GM10248 (cell line): ENCODE data around the gene ATRNL1.

Experiments used
- CTCF ChIA-PET: fragments of 300-600 bp; sonication (Branson Sonifier 250); formaldehyde crosslinking; extraction: SDS; loops from one replicate; lab custom pipeline; 2021; ENCODE audit warnings: antibody characterized with exemption; lab: Yijun Ruan, JAX
- POLR2A ChIA-PET: fragments of 350-650 bp; sonication (Branson Sonifier 250); formaldehyde crosslinking; extraction: SDS; loops from one replicate; lab custom pipeline; 2020; ENCODE audit warnings: antibody characterized with exemption; lab: Yijun Ruan, JAX
- DNase-seq: peaks from one replicate; pipeline ENCODE4 v3.0.0; 2012; ENCODE audit errors: extremely low spot score
- TF ChIP-seq, protein P1 (sequence below): IDR thresholded peaks from 2 replicates; pipeline ENCODE4 v1.5.1; 2012; ENCODE audit warnings: mild to moderate bottlenecking, low read depth; ENCODE audit errors: extremely low read depth, missing control alignments, control extremely low read depth

ATRNL1 gene

DNA sequence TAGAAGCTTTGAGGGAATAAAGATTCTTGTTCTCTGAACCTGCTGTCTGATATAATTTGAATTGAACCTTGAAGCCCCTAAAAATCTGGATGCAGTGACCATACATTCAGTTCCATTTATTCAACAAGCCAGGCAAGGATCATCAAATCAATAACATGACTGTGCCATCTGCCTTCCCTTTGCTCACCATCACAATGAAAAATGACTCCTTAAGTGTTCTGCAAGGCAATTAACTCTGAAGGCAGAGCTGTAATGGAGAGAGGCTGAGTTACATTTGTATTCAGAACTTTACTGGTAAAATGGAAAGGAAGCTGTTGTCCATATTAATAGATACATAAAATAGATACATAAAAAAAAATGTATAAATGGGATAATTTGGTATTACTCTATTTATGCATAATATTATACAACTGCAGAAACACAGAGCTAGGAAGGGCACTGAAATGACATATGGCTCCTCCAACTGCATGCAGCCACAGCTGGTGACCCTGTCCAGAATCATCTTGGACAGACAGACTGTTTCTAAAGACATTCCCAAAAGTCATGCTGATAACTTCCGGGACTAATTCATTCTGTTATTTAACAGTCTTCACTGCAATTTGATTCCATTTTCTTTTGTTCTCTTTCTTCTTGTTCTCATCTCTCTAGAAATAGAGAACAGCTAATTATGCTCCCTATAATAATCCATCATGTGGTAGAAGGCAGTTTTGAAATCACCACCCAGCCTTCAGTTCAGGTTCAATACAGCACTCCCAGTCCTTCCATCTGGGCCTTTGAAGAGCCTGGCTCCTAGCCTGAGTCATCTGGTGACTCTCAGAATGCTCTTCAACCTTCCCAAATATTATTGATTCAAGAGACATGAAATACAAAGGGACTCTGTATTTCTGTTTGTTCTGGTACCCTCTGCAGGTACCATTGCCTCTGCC, 767.3 kb downstream of the ATRNL1 start:
- TF ChIP-seq, protein P1, sequence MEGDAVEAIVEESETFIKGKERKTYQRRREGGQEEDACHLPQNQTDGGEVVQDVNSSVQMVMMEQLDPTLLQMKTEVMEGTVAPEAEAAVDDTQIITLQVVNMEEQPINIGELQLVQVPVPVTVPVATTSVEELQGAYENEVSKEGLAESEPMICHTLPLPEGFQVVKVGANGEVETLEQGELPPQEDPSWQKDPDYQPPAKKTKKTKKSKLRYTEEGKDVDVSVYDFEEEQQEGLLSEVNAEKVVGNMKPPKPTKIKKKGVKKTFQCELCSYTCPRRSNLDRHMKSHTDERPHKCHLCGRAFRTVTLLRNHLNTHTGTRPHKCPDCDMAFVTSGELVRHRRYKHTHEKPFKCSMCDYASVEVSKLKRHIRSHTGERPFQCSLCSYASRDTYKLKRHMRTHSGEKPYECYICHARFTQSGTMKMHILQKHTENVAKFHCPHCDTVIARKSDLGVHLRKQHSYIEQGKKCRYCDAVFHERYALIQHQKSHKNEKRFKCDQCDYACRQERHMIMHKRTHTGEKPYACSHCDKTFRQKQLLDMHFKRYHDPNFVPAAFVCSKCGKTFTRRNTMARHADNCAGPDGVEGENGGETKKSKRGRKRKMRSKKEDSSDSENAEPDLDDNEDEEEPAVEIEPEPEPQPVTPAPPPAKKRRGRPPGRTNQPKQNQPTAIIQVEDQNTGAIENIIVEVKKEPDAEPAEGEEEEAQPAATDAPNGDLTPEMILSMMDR, result no peak
- ChIA-PET CTCF (interaction anchor here (0.8 to 2.4 kb wide), 3 partner anchors 16 to 62 kb away, joined by 3 to 7 read pairs (median 3); no protein-coding TSS in a partner anchor), POLR2A (no interaction called here)
- no peak for DNase-seq

GRCh38 chr10:115861455-115861854, 768.3 kb downstream of the ATRNL1 start:
- DNase-seq, result no peak
- ChIA-PET CTCF (no interaction called here), POLR2A (no interaction called here)
- TF ChIP-seq, protein P1, result no peak

GRCh38 chr10:115861864-115862263, 768.7 kb downstream of the ATRNL1 start:
- CTCF ChIA-PET, result no interaction called here
- TF ChIP-seq, protein P1, result no peak

DNA sequence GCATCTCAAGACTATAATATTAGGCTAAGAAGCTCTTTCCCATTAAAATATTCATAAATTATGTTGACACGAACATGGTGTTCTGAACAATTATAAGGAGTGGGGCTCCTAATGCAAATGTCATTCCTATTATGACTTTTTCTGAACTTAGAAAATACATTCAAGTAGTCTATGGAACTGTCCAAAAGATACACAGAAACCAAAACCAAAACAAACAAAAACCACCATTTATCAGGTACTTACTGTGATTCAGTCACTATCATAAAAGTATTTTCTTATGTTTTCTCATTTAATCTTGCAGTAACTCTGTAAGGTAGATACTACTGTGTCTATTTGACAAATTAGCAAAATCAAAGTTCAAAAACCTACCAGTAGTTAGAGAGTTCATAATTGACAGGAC, 773.0 kb downstream of the ATRNL1 start:
- CTCF ChIA-PET, result no interaction called here
- POLR2A ChIA-PET, result no interaction called here
- TF ChIP-seq, protein P1, result no peak
- no peak for DNase-seq

More at GRCh38 chr10:115861864-115862263, 768.7 kb downstream of the ATRNL1 start:
- DNase-seq, result no peak
- POLR2A ChIA-PET, result no interaction called here

- CTCF ChIA-PET, result no interaction called here
- POLR2A ChIA-PET, result no interaction called here
- TF ChIP-seq, protein P1, result no peak
- no peak for DNase-seq
These were observed 773.5 kb downstream of the ATRNL1 start for GRCh38 chr10:115866691-115867090.

GRCh38 chr10:115867305-115867704, 774.1 kb downstream of the ATRNL1 start:
- ChIA-PET POLR2A (no interaction called here), CTCF (no interaction called here)
- DNase-seq, result no peak
- TF ChIP-seq, protein P1, result no peak
